GM12878 (cell line): ENCODE results near the gene HS6ST1. TPM values are rescaled to one million over a fixed set of nuclear protein-coding genes. Genes with fewer than 3 reads are reported as not detected.

Source experiments
- ATAC-seq: fragments of 200-7000 bp; cut with Tn5 transposase; 3 replicates; pipeline ENCODE4 v1.9.1; 2020; ENCODE audit warnings: mild to moderate bottlenecking, moderate library complexity
- BruUV-seq: library from RNA; stranded (reverse); fragments of 400-500 nt; replicated peaks from 2 replicates; lab custom pipeline; 2021; lab: Mats Ljungman, UMichigan
- CTCF ChIA-PET: fragments of 300-600 bp; sonication (Branson Sonifier 250); formaldehyde crosslinking; extraction: SDS; loops from one replicate; lab custom pipeline; 2021; ENCODE audit warnings: inconsistent platforms; lab: Yijun Ruan, JAX
- POLR2A ChIA-PET: fragments of 350-600 bp; formaldehyde crosslinking; extraction: SDS; loops from one replicate; lab custom pipeline; 2021; ENCODE audit warnings: inconsistent platforms; lab: Charles Lee
- RAD21 ChIA-PET: fragments of 300-600 bp; sonication (Branson Sonifier 250); formaldehyde crosslinking; loops from one replicate; lab custom pipeline; 2023; ENCODE audit warnings: antibody characterized with exemption; ENCODE audit not compliant: unreplicated experiment; lab: Charles Lee
- SMC1A ChIA-PET: fragments of 300-600 bp; sonication (Branson Sonifier 250); formaldehyde crosslinking; loops from one replicate; lab custom pipeline; 2023; ENCODE audit not compliant: unreplicated experiment, uncharacterized antibody; lab: Charles Lee
- DNase-seq: peaks from one replicate; pipeline ENCODE4 v3.0.0-alpha.2; 2011; ENCODE audit warnings: low read depth, low spot score
- FAIRE-seq: peaks from 3 replicates; lab custom pipeline; 2011; peaks lifted over from hg19 to GRCh38; lab: Jason Lieb, UNC
- H2AFZ ChIP-seq: 2 replicates; pipeline ENCODE4 v1.6.0; 2011; ENCODE audit warnings: low read depth, low read length, control low read depth; ENCODE audit not compliant: control insufficient read depth
- H3K27ac ChIP-seq: 2 replicates; pipeline ENCODE4 v1.5.1; 2011; ENCODE audit warnings: control low read depth; ENCODE audit not compliant: control insufficient read depth, insufficient read depth
- H3K27me3 ChIP-seq, 2 experiments: replicated peaks in 1 of 2; 2 replicates each; pipeline versions ENCODE4 v1.6.0 to v1.6.1; 2011; ENCODE audit warnings: low read length in 1 of 2; ENCODE audit not compliant: control insufficient read depth in 2 of 2, insufficient read depth in 2 of 2
- H3K36me3 ChIP-seq, 2 experiments: 2 replicates each; pipeline ENCODE4 v1.5.1; 2011; ENCODE audit warnings: low read length in 1 of 2; ENCODE audit not compliant: control insufficient read depth in 2 of 2, insufficient read depth in 2 of 2
- H3K4me1 ChIP-seq: 2 replicates; pipeline ENCODE4 v1.6.1; 2011; ENCODE audit warnings: mild to moderate bottlenecking, low read length, moderate library complexity, mixed read lengths; ENCODE audit not compliant: control insufficient read depth, insufficient read depth
- H3K4me2 ChIP-seq: 2 replicates; pipeline ENCODE4 v1.6.0; 2011; ENCODE audit warnings: control low read depth; ENCODE audit not compliant: control insufficient read depth, insufficient read depth
- H3K4me3 ChIP-seq: fragments of 200-600 bp; sonication (generic); 2 replicates; pipeline ENCODE4 v1.5.1; 2016
- H3K79me2 ChIP-seq: 2 replicates; pipeline ENCODE4 v1.6.0; 2011; ENCODE audit warnings: low read length; ENCODE audit not compliant: control insufficient read depth, insufficient read depth
- H3K9ac ChIP-seq: 2 replicates; pipeline ENCODE4 v1.8.0; 2011; ENCODE audit warnings: low read length, control low read depth, mixed read lengths; ENCODE audit not compliant: control insufficient read depth, insufficient read depth
- H3K9me3 ChIP-seq: replicated peaks from 3 replicates; pipeline ENCODE4 v1.5.1; 2011; ENCODE audit warnings: mild to moderate bottlenecking, low read length; ENCODE audit not compliant: control insufficient read depth, insufficient read depth
- H4K20me1 ChIP-seq: 2 replicates; pipeline ENCODE4 v1.6.0; 2011; ENCODE audit not compliant: control insufficient read depth, insufficient read depth
- CEBPB ChIP-seq, 2 experiments: fragments of 150-350 bp in 1 of 2; IDR thresholded peaks; 2 replicates each; pipeline ENCODE4 v1.6.1; 2012 to 2014; ENCODE audit warnings: low read depth in 2 of 2, low read length in 2 of 2, borderline replicate concordance in 1 of 2, inconsistent platforms in 1 of 2
- CEBPZ ChIP-seq: fragments of 150-350 bp; IDR thresholded peaks from 2 replicates; pipeline ENCODE4 v1.6.1; 2016; ENCODE audit warnings: low read depth, low read length
- CHD4 ChIP-seq: fragments of 200-600 bp; sonication (generic); IDR thresholded peaks from 2 replicates; pipeline ENCODE4 v1.6.1; 2016; ENCODE audit warnings: mild to moderate bottlenecking
- HDAC6 ChIP-seq: fragments of 200-600 bp; sonication (generic); IDR thresholded peaks from one replicate; pipeline ENCODE4 v1.8.0; 2017; ENCODE audit warnings: antibody characterized with exemption; ENCODE audit not compliant: unreplicated experiment
- IRF4 ChIP-seq: IDR thresholded peaks from 2 replicates; pipeline ENCODE4 v1.6.1; 2011; ENCODE audit warnings: low read depth, low read length
- MYC ChIP-seq: IDR thresholded peaks from 2 replicates; pipeline ENCODE4 v1.6.1; 2011; ENCODE audit warnings: mild to moderate bottlenecking, low read length, moderate library complexity, inconsistent platforms; ENCODE audit not compliant: insufficient read depth, insufficient replicate concordance, insufficient read length, severe bottlenecking
- NKRF ChIP-seq: fragments of 450-650 bp; conservative IDR thresholded peaks from 2 replicates; pipeline ENCODE4 v1.6.1; 2017; ENCODE audit warnings: mild to moderate bottlenecking, moderate library complexity
- PAX8 ChIP-seq: fragments of 450-650 bp; IDR thresholded peaks from 2 replicates; pipeline ENCODE4 v1.6.1; 2017; ENCODE audit warnings: mild to moderate bottlenecking, moderate library complexity
- RAD51 ChIP-seq: fragments of 450-650 bp; IDR thresholded peaks from 2 replicates; pipeline ENCODE4 v1.6.1; 2016; ENCODE audit warnings: moderate library complexity, mild to moderate bottlenecking, inconsistent platforms
- RELA ChIP-seq: fragments of 450-650 bp; IDR thresholded peaks from 2 replicates; pipeline ENCODE4 v1.8.0; 2014; ENCODE audit warnings: borderline replicate concordance; ENCODE audit not compliant: partially characterized antibody
- REST ChIP-seq: IDR thresholded peaks from 2 replicates; pipeline ENCODE4 v1.6.1; 2012; ENCODE audit warnings: mild to moderate bottlenecking, low read depth, low read length
- SREBF1 ChIP-seq: IDR thresholded peaks from 2 replicates; pipeline ENCODE4 v1.6.1; 2012; ENCODE audit warnings: mild to moderate bottlenecking, low read length
- SUPT20H ChIP-seq: IDR thresholded peaks from 2 replicates; pipeline ENCODE4 v1.6.1; 2011; ENCODE audit warnings: low read depth, mild to moderate bottlenecking, low read length, moderate library complexity, borderline replicate concordance; ENCODE audit not compliant: control insufficient read depth
- TCF12 ChIP-seq: IDR thresholded peaks from 2 replicates; pipeline ENCODE4 v1.6.1; 2011; ENCODE audit warnings: low read depth, mild to moderate bottlenecking, low read length
- ZNF207 ChIP-seq: fragments of 450-650 bp; IDR thresholded peaks from 2 replicates; pipeline ENCODE4 v1.6.1; 2014; ENCODE audit warnings: antibody characterized with exemption, mild to moderate bottlenecking, borderline replicate concordance
- WGBS: methylation state at CpG from one replicate; pipeline ENCODE4 v1.1.6; 2016; ENCODE audit warnings: low lambda C conversion rate; ENCODE audit not compliant: insufficient replicate concordance, insufficient coverage; ENCODE audit errors: missing lambda C conversion rate; 5-methylcytosine and 5-hydroxymethylcytosine counted together
- in situ Hi-C: fragments of 300-500 bp; cut with MboI; formaldehyde crosslinking; loops from 9 replicates; pipeline ENCODE4 v1.14.3; 2018; ENCODE audit warnings: mixed read lengths
- intact Hi-C: fragments of 100-400 bp; cut with micrococcal nuclease; formaldehyde crosslinking; loops from one replicate; pipeline ENCODE4 v1.14.2; 2022; ENCODE audit not compliant: unreplicated experiment
- polyA plus RNA-seq, 11 experiments: library from polyadenylated mRNA; depleted of rRNA in 4 of 11; unstranded in 6 of 11; stranded (reverse) in 5 of 11; fragments of >200 nt; fragmentation: Nextera tagmentation in 4 of 11; fragmentation: Illumina TruSeq in 1 of 11; extraction: Ambion mirVana in 4 of 11; extraction: Trizol in 1 of 11; gene quantifications; 1 replicate in 1 of 11; 2 replicates in 10 of 11; pipeline versions ENCODE4 v1.2.1 to v1.2.3, GENCODE V29; 2011 to 2016; ENCODE audit warnings: inconsistent platforms in 2 of 11, missing spikeins in 2 of 11, low read depth in 1 of 11
- total RNA-seq, 4 experiments: library from RNA; depleted of rRNA in 3 of 4; stranded (reverse); fragments of >200 nt in 3 of 4; fragmentation: Illumina TruSeq in 1 of 4; extraction: Trizol in 1 of 4; gene quantifications; 2 replicates each; pipeline versions ENCODE4 v1.2.1 to v1.2.3, GENCODE V29; 2013 to 2021

Gene HS6ST1
- total and polyA plus RNA-seq, 10 of the 15 experiments (the other 5 are each of a cell fraction or from before 2014, with no cell fraction given): 0.48 to 17.0 (median 4.7) TPM

GRCh38 chr2:128280158-128280871, 38.4 kb downstream of the HS6ST1 start:
- Histone ChIP-seq H4K20me1 (no peaks in the 10 kb centered on the region), H3K36me3 (peaks cover 0 to 3% of the 10 kb centered on the region in 2 experiments; a peak in 3 of 4 replicates), H3K9me3 (no peaks in the 10 kb centered on the region; the same call in 2 of the 3 replicates), H3K27me3 (no peaks in the 10 kb centered on the region), H3K9ac (no peak overlapping the region), H2AFZ (no peak overlapping the region), H3K27ac (no peak overlapping the region), H3K4me2 (no peak overlapping the region), H3K79me2 (no peaks in the 10 kb centered on the region), H3K4me3 (no peak overlapping the region), H3K4me1 (no peaks in the 10 kb centered on the region)
- ATAC-seq (peak; percentile 23), FAIRE-seq (no peak), DNase-seq (no peak)
- intact Hi-C loops: no loop called here
- POLR2A ChIA-PET: no interaction called here
- CTCF ChIA-PET: interaction anchor here (1.2 kb wide), 1 partner anchor 9 kb away, joined by 3 read pairs; no protein-coding TSS in a partner anchor
- no TSS peak for BruUV-seq
- RAD21 ChIA-PET: no interaction called here
- SMC1A ChIA-PET: no interaction called here
- in situ Hi-C loops: no loop called here
- 75% methylated on average over 12 of the region's 12 CpGs for WGBS
- TF ChIP-seq TCF12: no peak
- TF ChIP-seq RELA: no peak
- no peak for TF ChIP-seq MYC
- no peak for TF ChIP-seq SREBF1
- no peak for TF ChIP-seq PAX8
- no peak for TF ChIP-seq CEBPZ
- TF ChIP-seq NKRF: no peak
- TF ChIP-seq CHD4: no peak
- no peak for TF ChIP-seq IRF4
- TF ChIP-seq ZNF207: no peak
- TF ChIP-seq SUPT20H: no peak
- TF ChIP-seq HDAC6: no peak
- TF ChIP-seq CEBPB (IDR thresholded peaks at IDR 0.05; ENCODE audit: borderline replicate concordance in 1 of 2, low read depth in 2 of 2, low read length in 2 of 2): no peak
- TF ChIP-seq REST: no peak
- no peak for TF ChIP-seq RAD51
